ENCODE measurements around the gene DLGAP4. TPM values are rescaled to one million over a fixed set of nuclear protein-coding genes. Genes with fewer than 3 reads are reported as not detected.

DLGAP4 gene
- polyA plus RNA-seq, 1 donor (not counting 4 experiments of a cell fraction or from before 2014, with no cell fraction given), result 9.6 TPM

- dilution Hi-C loops (cut with MboI; ENCODE audit: extremely low pct_ligation_motif_present, low sequenced_read_pairs), result no loop called here
- H3K4me2 ChIP-seq (ENCODE audit: control insufficient read depth, extremely low read depth, insufficient read depth, low read depth, low read length), result no peak overlapping the region
- no peaks in the 10 kb centered on the region for H3K9me1 ChIP-seq (ENCODE audit: control insufficient read depth, extremely low read depth, insufficient read depth, low read length)
- H2AFZ ChIP-seq (ENCODE audit: control insufficient read depth, low read length), result no peak overlapping the region
- H3K4me1 ChIP-seq (ENCODE audit: control insufficient read depth, extremely low read depth, insufficient read depth, low read length), result no peaks in the 10 kb centered on the region
- no peak overlapping the region for H3K4me3 ChIP-seq (ENCODE audit: control insufficient read depth in 2 of 3, extremely low read depth in 1 of 3, insufficient read depth in 2 of 3, low read depth in 1 of 3, low read length in 3 of 3)
- no peaks in the 10 kb centered on the region for H3K79me2 ChIP-seq (ENCODE audit: control insufficient read depth, insufficient read depth, low read length)
- no peak for FAIRE-seq
- DNase-seq (ENCODE audit: low read depth, low spot score), result no peak
- H3K9ac ChIP-seq (ENCODE audit: control insufficient read depth, extremely low read depth, insufficient read depth, low read length), result no peak overlapping the region
- H3K9me3 ChIP-seq (ENCODE audit: control insufficient read depth, low read depth, low read length), result no peaks in the 10 kb centered on the region
- no peak overlapping the region for H3K27ac ChIP-seq (ENCODE audit: control insufficient read depth, insufficient read depth, low read length)
- no peaks in the 10 kb centered on the region for H3K36me3 ChIP-seq (ENCODE audit: control insufficient read depth in 2 of 2, extremely low read depth in 1 of 2, insufficient read depth in 2 of 2, low read length in 2 of 2)
- H4K20me1 ChIP-seq (ENCODE audit: control insufficient read depth, extremely low read depth, insufficient read depth, low read length), result no peaks in the 10 kb centered on the region
- no peak for TF ChIP-seq EZH2 (IDR thresholded peaks at IDR 0.05; ENCODE audit: low read length)
- TF ChIP-seq CTCF (optimal IDR thresholded peaks at IDR 0.05 in 1 of 3, IDR thresholded peaks at IDR 0.05 in 1 of 3, conservative IDR thresholded peaks at IDR 0.05 in 1 of 3; ENCODE audit: extremely low read depth in 1 of 3, insufficient read depth in 2 of 3, low read length in 3 of 3), result no peak
- H3K27me3 ChIP-seq (ENCODE audit: control insufficient read depth, extremely low read depth, insufficient read depth, low read length), result no peaks in the 10 kb centered on the region
Observed at GRCh38 chr20:36285746-36286447, 20.2 kb upstream of the DLGAP4 start.

GRCh38 chr20:36297656-36298055 lies 8.5 kb upstream of the DLGAP4 start:
- TF ChIP-seq EZH2 (IDR thresholded peaks at IDR 0.05; ENCODE audit: low read length) (no peak), CTCF (optimal IDR thresholded peaks at IDR 0.05 in 1 of 3, IDR thresholded peaks at IDR 0.05 in 1 of 3, conservative IDR thresholded peaks at IDR 0.05 in 1 of 3; ENCODE audit: extremely low read depth in 1 of 3, insufficient read depth in 2 of 3, low read length in 3 of 3) (no peak)
- H3K27ac ChIP-seq (ENCODE audit: control insufficient read depth, insufficient read depth, low read length), result no peak overlapping the region
- DNase-seq (ENCODE audit: low read depth, low spot score), result no peak
- no peak overlapping the region for H3K4me2 ChIP-seq (ENCODE audit: control insufficient read depth, extremely low read depth, insufficient read depth, low read depth, low read length)
- no peaks in the 10 kb centered on the region for H3K79me2 ChIP-seq (ENCODE audit: control insufficient read depth, insufficient read depth, low read length)
- H3K4me3 ChIP-seq (ENCODE audit: control insufficient read depth in 2 of 3, extremely low read depth in 1 of 3, insufficient read depth in 2 of 3, low read depth in 1 of 3, low read length in 3 of 3), result no peak overlapping the region
- no peaks in the 10 kb centered on the region for H4K20me1 ChIP-seq (ENCODE audit: control insufficient read depth, extremely low read depth, insufficient read depth, low read length)
- no peaks in the 10 kb centered on the region for H3K4me1 ChIP-seq (ENCODE audit: control insufficient read depth, extremely low read depth, insufficient read depth, low read length)
- H3K27me3 ChIP-seq (ENCODE audit: control insufficient read depth, extremely low read depth, insufficient read depth, low read length), result peaks cover 16% of the 10 kb centered on the region
- H3K9me1 ChIP-seq (ENCODE audit: control insufficient read depth, extremely low read depth, insufficient read depth, low read length), result no peaks in the 10 kb centered on the region
- dilution Hi-C loops (cut with MboI; ENCODE audit: extremely low pct_ligation_motif_present, low sequenced_read_pairs), result no loop called here
- FAIRE-seq, result no peak
- no peak overlapping the region for H2AFZ ChIP-seq (ENCODE audit: control insufficient read depth, low read length)
- H3K36me3 ChIP-seq (ENCODE audit: control insufficient read depth in 2 of 2, extremely low read depth in 1 of 2, insufficient read depth in 2 of 2, low read length in 2 of 2), result no peaks in the 10 kb centered on the region
- H3K9me3 ChIP-seq (ENCODE audit: control insufficient read depth, low read depth, low read length), result no peaks in the 10 kb centered on the region
- no peak overlapping the region for H3K9ac ChIP-seq (ENCODE audit: control insufficient read depth, extremely low read depth, insufficient read depth, low read length)
